Measurements from ENCODE around the gene PLCD3. TPM values are rescaled to one million over a fixed set of nuclear protein-coding genes. Genes with fewer than 3 reads are reported as not detected.

Gene PLCD3
- total and polyA plus RNA-seq, 10 of the 15 experiments (the other 5 are each of a cell fraction or from before 2014, with no cell fraction given), result 0.02 to 1.6 (median 0.44) TPM

- ChIA-PET SMC1A (ENCODE audit: uncharacterized antibody, unreplicated experiment) (no interaction called here), CTCF (interaction anchor here (1.1 kb wide), 1 partner anchor 14 kb away, joined by 5 read pairs; no protein-coding TSS in a partner anchor), RAD21 (ENCODE audit: unreplicated experiment) (interaction anchor here (0.6 to 1.5 kb wide), 3 partner anchors 99 to 192 kb away, joined by 3 to 7 read pairs (median 3); no protein-coding TSS in a partner anchor), POLR2A (interaction anchor here (0.6 kb wide), 1 partner anchor 521 kb away, joined by 3 read pairs; no protein-coding TSS in a partner anchor)
- Histone ChIP-seq H2AFZ (ENCODE audit: control insufficient read depth, low read depth, low read length) (no peak overlapping the region), H3K27ac (ENCODE audit: control insufficient read depth, insufficient read depth) (no peak overlapping the region), H3K4me3 (no peak overlapping the region), H3K9me3 (replicated peaks; ENCODE audit: control insufficient read depth, insufficient read depth, low read length) (no peaks in the 10 kb centered on the region), H3K27me3 (replicated peaks in 1 of 2; ENCODE audit: control insufficient read depth in 2 of 2, insufficient read depth in 2 of 2, low read length in 1 of 2) (no peaks in the 10 kb centered on the region), H3K79me2 (ENCODE audit: control insufficient read depth, insufficient read depth, low read length) (no peaks in the 10 kb centered on the region), H3K9ac (ENCODE audit: control insufficient read depth, insufficient read depth, low read length) (no peak overlapping the region), H3K36me3 (ENCODE audit: control insufficient read depth in 2 of 2, insufficient read depth in 2 of 2, low read length in 1 of 2) (peaks cover 5 to 7% of the 10 kb centered on the region in 2 experiments; a peak in 3 of 4 replicates), H4K20me1 (ENCODE audit: control insufficient read depth, insufficient read depth) (no peaks in the 10 kb centered on the region), H3K4me2 (ENCODE audit: control insufficient read depth, insufficient read depth) (no peak overlapping the region), H3K4me1 (ENCODE audit: control insufficient read depth, insufficient read depth, low read length) (peaks cover 11% of the 10 kb centered on the region; the same call in 1 of the 2 replicates)
- no peak for ATAC-seq
- intact Hi-C loops (cut with micrococcal nuclease; ENCODE audit: unreplicated experiment) (loop anchor here (5.0 kb wide), 1 partner anchor 190 kb away; no protein-coding TSS in a partner anchor), in situ Hi-C loops (cut with MboI) (no loop called here)
- BruUV-seq (replicated peaks), result no TSS peak
- DNase-seq (ENCODE audit: low read depth, low spot score), result no peak
- no peak for FAIRE-seq
- WGBS (ENCODE audit: insufficient coverage, insufficient replicate concordance, low lambda C conversion rate, missing lambda C conversion rate), result 66% methylated on average over 23 of the region's 23 CpGs
- TF ChIP-seq NFXL1 (IDR thresholded peaks at IDR 0.05; ENCODE audit: borderline replicate concordance) (no peak), BRCA1 (IDR thresholded peaks at IDR 0.05; ENCODE audit: low read depth, low read length) (no peak), HDAC2 (IDR thresholded peaks at IDR 0.05) (no peak), HSF1 (IDR thresholded peaks at IDR 0.05; ENCODE audit: low read depth, low read length) (no peak), MXI1 (IDR thresholded peaks at IDR 0.05; ENCODE audit: low read depth, low read length) (no peak), ATF3 (IDR thresholded peaks at IDR 0.05; ENCODE audit: borderline replicate concordance, extremely low read depth, low read depth, low read length) (no peak), ZNF592 (IDR thresholded peaks at IDR 0.05) (no peak), SP1 (IDR thresholded peaks at IDR 0.05; ENCODE audit: low read depth, low read length) (no peak), USF2 (IDR thresholded peaks at IDR 0.05; ENCODE audit: borderline replicate concordance, low read depth, low read length) (no peak), EZH2 (IDR thresholded peaks at IDR 0.05; ENCODE audit: borderline replicate concordance, control insufficient read depth, low read depth, low read length) (no peak), POLR2A (IDR thresholded peaks at IDR 0.05; ENCODE audit: low read depth, low read length) (no peak), ZBTB4 (CRISPR knock-in tag; IDR thresholded peaks at IDR 0.05) (no peak)
These were observed 19.5 kb downstream of the PLCD3 start for GRCh38 chr17:45112559-45113423.
